AG08395 (cell line): ENCODE measurements around the gene MSI1.

Experiments used
- DNase-seq: peaks from one replicate; pipeline ENCODE4 v3.0.0; 2012; ENCODE audit warnings: mixed read lengths, low spot score

The MSI1 gene

DNA sequence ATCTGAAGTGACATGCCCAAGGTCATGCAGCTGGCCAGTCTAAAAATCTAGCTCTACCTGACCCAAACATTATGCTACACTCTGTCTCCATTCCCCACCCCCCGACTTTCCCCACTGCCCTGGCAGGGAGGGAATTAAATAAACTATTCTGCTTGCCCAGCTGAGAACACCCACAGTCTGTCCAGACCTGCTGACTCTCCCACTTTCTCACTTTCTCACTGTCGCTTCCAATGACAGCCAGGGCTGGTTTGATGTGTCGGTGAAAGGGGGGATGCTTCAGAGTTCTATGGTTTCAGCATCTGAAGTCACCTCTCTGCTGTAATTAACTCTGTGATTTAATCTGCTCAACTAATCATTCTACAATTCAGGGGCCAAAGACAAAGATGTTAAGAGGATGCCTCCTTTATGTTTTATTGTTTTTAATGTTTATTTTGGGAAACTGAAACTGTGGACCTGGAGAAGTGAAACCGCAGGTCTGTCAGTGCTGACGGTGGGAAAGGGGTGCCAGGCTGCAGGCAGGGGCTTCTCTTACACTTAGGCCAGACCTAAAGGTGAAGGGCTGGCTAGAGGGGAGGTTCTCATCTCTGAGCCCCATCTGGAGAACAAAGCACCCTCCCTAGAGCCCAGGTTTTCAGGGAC lies 8.1 kb upstream of the MSI1 start:
- DNase-seq: no peak

DNA sequence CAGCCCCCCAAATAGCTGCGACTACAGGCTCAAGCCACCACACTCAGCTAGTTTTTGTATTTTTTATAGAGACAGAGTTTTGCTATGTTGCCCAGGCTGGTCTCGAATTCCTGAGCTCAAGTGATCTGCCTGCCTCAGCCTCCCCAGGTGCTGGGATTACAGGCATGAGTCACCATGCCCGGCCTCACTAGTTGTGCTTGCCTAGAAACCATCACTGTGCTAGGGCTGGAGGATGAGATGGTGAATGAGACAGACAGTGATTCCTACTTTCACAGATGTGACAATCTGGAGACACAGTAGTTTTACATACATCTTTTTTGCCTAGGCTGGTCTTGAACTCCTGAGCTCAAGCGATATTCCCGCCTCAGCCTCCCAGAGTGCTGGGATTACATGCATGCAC lies 7.5 kb upstream of the MSI1 start:
- DNase-seq: no peak

- no peak for DNase-seq
These were observed 7.0 kb upstream of the MSI1 start for GRCh38 chr12:120376009-120376408.

DNA sequence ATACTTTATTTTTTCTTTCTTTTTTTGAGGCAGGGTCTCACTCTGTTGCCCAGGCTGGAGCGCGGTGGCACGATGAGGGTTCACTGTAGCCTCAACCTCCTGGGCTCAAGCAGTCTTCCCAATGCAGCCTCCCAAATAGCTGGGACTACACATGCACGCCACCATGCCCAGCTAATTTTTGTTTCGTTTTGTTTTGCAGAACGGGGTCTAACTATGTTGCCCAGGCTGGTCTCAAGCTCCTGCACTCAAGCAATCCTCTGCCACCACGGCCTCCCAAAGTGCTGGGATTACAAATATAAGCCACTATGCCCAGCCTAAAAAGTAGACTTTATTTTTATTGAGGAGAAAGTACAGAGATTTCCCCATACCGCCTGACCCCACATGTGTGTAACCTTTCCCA lies 4.7 kb upstream of the MSI1 start:
- DNase-seq: no peak

DNA sequence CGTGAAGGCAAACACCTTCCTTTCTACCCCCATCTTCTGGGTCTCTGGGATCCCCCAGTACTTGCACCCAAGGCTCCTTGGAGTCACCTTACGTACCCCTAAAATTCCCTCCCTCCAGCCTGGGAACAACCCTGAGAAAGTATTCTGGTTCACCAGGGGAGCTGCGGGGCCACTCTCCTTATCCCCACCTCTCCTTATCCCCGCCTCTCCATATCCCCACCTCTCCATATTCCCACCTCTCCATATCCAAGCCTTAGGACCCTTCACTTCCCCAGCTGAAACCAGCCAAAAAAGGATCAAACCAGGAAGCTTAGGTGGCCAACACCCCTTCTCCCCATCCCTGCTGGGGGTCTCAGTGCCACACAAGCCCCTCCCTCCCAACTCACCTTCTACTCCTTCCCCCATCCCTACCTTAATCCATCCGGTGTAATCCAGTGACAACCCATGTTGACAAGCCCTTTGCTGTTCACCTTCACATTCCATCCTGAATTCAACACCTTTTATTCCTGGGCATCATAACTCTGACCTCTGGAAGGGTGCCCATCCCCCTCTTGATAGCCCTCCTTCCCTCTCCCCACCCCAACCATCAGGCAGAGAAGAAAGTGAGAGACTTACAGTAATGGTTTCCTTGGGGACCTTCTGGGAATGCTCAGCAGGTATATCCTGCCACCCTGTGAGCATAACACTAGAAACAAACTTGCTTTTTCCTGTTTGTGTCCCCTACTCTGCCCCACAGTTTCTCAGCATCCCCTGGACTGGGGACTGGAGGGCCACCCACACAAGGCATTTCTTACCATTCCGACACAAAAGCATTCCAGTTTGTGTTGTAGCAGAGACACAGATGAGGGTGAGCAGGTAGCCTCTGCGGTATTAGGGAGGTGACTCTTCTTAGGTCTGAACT lies 1.6 kb upstream of the MSI1 start:
- DNase-seq: no peak

GRCh38 chr12:120369603-120370342 lies 809 bp upstream of the MSI1 start:
- no peak for DNase-seq

DNA sequence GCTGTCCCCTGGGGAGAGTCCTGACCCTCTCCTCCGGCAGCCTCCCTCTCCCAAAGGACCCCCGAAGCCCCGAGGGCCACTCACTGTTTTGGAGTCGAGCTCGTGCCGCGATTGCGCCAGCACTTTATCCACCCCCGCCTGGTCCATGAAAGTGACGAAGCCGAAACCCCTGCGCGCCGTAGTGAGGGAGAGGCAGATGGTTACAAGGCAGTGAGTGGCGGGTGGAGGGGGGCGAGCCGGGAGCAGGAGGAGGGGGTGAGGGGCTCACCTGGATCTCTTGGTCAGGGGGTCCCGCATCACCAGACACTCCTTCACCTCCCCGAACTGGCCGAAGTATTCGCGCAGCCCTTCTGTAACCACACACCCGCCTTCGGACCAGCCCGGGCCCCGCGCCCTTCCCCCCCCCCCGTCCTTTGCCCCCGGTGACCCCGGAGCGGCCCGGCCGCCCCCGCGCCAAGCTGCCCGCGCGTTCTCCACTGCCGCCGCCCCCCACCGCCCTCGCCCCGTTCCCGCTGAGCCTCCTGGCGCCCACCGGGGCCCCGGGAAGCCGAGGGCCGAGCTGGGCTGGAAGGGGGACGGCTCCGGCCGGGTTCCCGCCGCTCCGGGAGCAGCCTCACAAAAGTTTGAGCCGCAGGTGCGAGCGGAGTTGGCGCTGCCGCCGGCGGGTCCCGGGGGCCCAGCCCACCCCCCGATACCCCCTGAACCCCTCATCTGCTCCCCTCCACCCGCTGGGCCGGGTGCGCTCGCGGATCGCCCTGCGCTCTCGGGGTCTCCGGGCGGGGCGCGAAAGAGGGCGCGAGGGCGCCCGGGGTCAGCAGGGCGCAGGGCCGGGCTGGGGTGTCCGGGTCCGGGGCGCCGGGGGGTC lies 808 bp downstream of the MSI1 start:
- no peak for DNase-seq

DNA sequence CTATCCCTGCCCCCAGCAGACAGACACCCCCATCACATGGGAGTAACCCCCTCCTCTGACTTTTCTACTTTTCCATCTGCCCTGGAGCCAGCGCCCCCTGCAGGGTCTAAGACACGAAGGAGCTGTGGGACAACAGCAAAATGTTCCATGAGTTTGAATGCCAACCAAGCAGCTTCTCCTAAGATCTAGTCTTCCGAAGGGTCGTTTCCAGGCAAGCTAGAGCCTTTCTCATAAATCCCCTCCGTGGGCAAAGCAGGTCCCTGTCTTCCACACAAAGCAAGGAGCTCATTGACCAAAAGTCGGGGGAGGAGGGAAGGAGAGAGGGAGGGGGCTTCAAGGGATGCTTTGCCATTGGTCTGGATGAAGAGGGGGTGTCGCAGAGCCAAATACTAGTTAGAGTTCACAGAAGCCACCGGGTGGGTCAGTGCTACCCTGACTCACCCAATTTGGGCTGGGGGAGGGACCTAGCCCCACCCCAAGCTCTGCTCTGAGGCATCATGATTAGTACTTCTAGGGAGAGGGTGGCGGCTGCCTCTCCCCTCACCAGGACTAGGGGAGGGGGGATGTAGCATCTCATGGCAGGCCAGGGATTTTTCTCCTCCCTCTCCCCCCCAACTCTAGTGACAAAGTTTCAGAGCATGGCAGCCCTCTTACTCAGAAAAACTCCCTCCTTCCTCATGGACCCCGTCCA lies 1.6 kb downstream of the MSI1 start:
- no peak for DNase-seq

- no peak for DNase-seq
These were observed 2.1 kb downstream of the MSI1 start for GRCh38 chr12:120366845-120367232.

- no peak for DNase-seq
These were observed 2.6 kb downstream of the MSI1 start for GRCh38 chr12:120366341-120366705.

DNA sequence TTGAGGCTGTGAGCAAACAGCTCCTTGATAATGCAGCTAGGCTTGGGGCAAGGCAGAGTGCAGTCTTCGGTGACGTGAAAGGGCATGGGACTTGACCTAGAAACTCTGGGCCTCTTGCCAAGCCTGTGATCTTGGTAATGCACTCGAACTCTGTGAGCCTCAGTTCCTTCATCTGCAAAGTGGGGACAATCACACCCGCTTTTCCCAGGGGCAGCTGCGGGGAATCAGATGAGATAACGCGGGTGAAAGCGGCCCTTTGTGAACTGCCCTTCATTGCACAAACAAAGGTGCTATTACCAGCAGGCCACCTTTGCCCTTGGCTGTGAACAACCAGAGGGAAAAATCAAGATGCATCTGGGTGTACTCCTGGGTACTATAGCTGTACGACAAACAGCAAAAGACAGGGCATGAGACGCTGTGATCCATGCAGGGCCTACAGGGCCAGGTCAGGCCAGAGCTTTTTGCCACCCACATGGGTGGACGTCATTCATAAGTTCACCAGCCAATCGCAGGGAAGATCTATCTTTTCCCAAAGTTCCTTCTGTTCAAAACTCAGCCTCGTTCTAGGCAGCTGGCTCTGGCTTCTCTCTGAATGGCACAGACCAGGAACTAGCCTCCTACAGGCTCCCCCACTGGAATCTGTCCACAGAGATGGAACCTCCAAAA lies 3.2 kb downstream of the MSI1 start:
- no peak for DNase-seq

DNA sequence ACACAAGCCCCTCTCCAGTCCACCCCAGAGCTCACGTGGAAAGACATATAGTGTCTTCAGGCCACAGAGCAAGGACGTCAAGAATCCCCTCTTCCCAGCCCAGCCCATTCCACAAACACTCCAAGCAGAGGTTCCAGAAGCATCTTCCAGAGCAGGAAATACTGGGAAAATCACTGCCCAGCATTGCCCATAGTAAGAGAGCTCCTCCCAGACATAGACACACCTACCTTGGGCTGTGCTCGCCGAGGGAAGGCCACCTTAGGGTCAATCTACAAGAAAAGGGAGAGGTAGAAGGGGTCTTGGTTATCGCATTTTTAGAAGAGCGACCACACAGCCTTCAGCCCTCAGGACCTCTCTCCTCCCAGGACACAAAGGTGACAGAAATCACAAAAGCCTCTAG lies 4.5 kb downstream of the MSI1 start:
- no peak for DNase-seq

DNA sequence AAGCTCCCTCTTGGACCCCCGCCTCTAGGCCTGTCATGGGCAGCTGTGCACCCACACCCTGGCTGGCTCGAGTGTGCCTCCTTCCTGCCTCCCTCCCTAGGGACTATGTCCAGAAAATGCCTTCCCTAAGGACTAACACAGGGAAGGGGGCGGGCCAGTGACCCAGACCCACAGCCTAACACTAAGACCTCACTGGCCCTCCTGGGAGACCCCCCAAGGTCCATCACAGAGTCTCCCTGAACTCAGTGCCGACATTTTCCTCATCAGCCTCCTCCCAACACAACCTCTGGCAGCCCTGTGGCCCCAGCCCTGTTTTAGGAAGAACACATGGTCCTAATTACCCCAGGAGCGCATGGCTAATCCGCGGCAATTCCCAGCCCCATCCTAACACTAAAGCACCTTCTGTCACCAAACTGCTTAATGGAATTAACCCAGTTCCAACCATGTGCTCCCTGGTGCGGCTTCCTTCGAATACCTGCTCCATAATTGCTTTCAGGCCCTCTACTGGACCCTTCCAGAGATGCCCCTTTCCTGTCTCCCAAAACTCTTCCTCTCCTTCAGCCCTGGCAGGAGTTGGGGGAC lies 5.6 kb downstream of the MSI1 start:
- no peak for DNase-seq

DNA sequence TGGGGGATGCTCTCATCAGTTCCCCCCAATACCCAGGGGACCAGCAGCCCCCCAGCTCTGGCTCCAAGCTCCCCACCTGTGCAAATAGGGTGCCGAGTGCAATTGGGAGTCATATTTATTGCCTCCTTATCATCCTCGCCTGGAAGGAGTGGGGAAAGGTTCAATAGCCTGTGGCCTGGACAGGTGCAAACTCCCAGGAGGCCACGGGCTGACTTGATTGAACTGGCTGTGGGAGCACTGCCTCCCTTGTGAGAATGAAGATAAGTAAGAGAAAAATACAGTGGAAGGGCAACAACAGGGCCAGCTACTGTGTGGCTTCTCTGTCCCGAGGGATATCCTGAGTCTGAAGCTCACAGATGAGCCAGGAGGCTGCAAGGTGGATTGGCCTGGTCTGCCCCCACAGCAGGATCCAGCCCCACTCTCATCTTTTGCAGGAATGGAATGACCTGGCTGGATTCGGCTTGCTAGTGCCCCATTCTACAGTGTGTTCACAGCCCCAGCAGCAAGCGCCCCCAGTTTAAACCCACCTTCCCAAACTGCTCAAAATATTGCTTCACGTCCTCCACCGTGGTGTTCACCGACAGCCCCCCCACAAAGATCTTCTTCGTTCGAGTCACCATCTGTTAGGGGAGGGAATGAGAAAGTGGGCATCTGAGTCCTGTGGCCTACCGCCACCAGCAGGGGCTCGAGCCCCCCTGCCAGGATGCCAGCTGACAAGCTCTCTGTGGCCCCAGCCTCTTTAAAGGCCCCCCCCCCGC lies 6.3 kb downstream of the MSI1 start:
- no peak for DNase-seq

DNA sequence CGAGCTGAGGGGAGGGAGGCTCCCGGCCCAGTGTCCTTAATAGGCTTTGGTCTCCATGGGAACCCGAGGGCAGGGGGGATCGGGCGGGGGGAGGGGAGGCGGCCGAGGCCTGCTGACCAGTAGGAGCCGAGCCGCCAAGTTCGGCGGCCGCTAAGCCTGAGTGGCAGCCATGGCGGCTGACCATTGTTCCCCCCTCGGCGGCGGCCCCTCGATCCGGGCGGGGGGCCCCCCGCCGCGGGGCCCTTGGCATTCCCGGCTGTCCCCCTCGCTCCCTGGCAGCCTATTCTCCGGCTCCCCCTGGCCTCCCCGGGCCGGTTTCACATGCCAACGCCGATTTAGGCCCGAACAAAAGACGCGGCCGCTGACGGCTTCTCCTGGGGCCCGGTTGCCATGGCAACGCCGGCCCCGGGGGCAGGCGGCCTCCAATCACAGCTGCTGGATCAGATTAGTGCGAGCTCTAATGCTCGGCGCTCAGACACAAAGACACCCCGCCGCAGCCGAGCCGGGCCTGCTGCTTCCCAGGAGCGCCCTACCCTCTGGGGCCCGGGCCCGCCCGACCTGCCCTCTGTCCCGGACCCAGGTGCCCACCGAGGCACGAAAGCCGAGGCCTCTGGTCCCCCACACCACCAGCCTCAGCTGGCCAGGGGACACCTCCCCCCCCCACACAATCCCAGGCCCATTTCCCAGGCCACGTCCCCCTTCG lies 7.3 kb downstream of the MSI1 start:
- peak; percentile 85 for DNase-seq

GRCh38 chr12:120359128-120359527 lies 9.8 kb downstream of the MSI1 start:
- DNase-seq: no peak

DNA sequence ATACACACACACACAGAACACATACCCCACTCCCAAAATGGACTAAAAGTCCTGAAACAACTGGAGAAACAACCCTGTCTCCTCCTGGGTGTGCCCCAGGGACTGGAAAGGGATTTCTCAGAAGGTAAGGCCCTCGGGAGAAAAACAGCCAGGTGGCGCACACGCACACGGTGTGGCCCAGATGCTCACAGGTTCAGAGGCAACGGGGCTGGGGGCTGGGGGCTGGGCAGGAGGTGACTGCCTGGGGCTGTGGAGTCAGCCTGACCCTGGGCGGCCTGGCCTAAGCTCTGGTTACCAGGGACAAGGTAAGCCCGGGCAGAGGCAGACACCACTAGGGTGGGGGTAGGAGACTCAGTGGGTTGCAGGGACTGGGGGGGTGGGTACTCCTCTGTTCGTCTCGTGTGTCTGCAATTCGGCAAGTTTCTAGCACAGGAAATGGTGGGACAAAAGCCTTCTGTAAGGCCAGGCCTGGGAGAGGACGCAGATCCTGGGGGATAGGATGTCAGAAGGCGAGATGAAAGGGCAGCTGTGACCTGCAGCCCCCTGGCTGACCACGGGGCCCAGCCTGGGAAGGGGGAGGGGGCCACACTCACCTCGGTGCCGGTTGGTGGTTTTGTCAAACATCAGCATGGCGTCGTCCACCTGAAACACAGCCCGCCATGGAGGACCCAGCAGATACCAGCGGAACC lies 10.4 kb downstream of the MSI1 start:
- no peak for DNase-seq

- DNase-seq: no peak
These were observed 11.9 kb downstream of the MSI1 start for GRCh38 chr12:120357104-120357503.
